PC-9 (cell line): ENCODE results near the gene KCNAB3. TPM values are rescaled to one million over a fixed set of nuclear protein-coding genes. Genes with fewer than 3 reads are reported as not detected.

Source experiments
- BruUV-seq: library from RNA; stranded (reverse); fragments of 400-500 nt; replicated peaks from 2 replicates; lab custom pipeline; 2021; lab: Mats Ljungman, UMichigan
- CTCF ChIA-PET: fragments of 300-600 bp; sonication (Branson Sonifier 250); formaldehyde crosslinking; loops from one replicate; lab custom pipeline; 2022; ENCODE audit warnings: antibody characterized with exemption; lab: Charles Lee
- POLR2A ChIA-PET: fragments of 300-600 bp; sonication (Branson Sonifier 250); formaldehyde crosslinking; loops from one replicate; lab custom pipeline; 2022; ENCODE audit warnings: antibody characterized with exemption; ENCODE audit not compliant: unreplicated experiment; lab: Charles Lee
- DNase-seq, 2 experiments: peaks; one replicate each; pipeline versions ENCODE4 v3.0.0 to v3.0.0-alpha.2; 2015 to 2022; ENCODE audit warnings: mixed read lengths in 1 of 2
- H2AFZ ChIP-seq: fragments of 200-600 bp; sonication (generic); 2 replicates; pipeline ENCODE4 v1.8.1; 2017; ENCODE audit warnings: antibody characterized with exemption
- H3F3A ChIP-seq: fragments of 200-600 bp; sonication (generic); 2 replicates; pipeline ENCODE4 v1.8.1; 2017; ENCODE audit warnings: antibody characterized with exemption, mild to moderate bottlenecking, low read depth; ENCODE audit not compliant: insufficient read depth
- H3K27ac ChIP-seq: fragments of 200-600 bp; sonication (generic); 2 replicates; pipeline ENCODE4 v1.6.1; 2016; ENCODE audit warnings: mixed run types
- H3K27me3 ChIP-seq: fragments of 200-600 bp; sonication (generic); 2 replicates; pipeline ENCODE4 v1.6.1; 2016; ENCODE audit warnings: low read depth, mixed run types; ENCODE audit not compliant: insufficient read depth
- H3K36me3 ChIP-seq: fragments of 200-600 bp; sonication (generic); 2 replicates; pipeline ENCODE4 v1.6.1; 2016; ENCODE audit warnings: low read depth, mixed run types
- H3K4me1 ChIP-seq: fragments of 200-600 bp; sonication (generic); replicated peaks from 2 replicates; pipeline ENCODE4 v1.6.1; 2016; ENCODE audit warnings: mixed run types; ENCODE audit not compliant: insufficient read depth
- H3K4me2 ChIP-seq: fragments of 200-600 bp; sonication (generic); 2 replicates; pipeline ENCODE4 v1.6.1; 2017; ENCODE audit warnings: mixed run types
- H3K4me3 ChIP-seq: fragments of 200-600 bp; sonication (generic); 2 replicates; pipeline ENCODE4 v1.6.1; 2016; ENCODE audit warnings: mixed run types
- H3K79me2 ChIP-seq: fragments of 200-600 bp; sonication (generic); 2 replicates; pipeline ENCODE4 v1.6.1; 2017; ENCODE audit warnings: low read depth, mixed run types
- H3K9me2 ChIP-seq: fragments of 200-600 bp; sonication (generic); 2 replicates; pipeline ENCODE4 v1.8.1; 2017; ENCODE audit warnings: mild to moderate bottlenecking; ENCODE audit not compliant: insufficient read depth
- H3K9me3 ChIP-seq: fragments of 200-600 bp; sonication (generic); 2 replicates; pipeline ENCODE4 v1.8.1; 2016; ENCODE audit warnings: low read depth; ENCODE audit not compliant: insufficient read depth
- H4K20me1 ChIP-seq: fragments of 200-600 bp; sonication (generic); 2 replicates; pipeline ENCODE4 v1.8.1; 2017; ENCODE audit not compliant: insufficient read depth
- CTCF ChIP-seq: fragments of 200-600 bp; sonication (generic); conservative IDR thresholded peaks from 2 replicates; pipeline ENCODE4 v1.6.1; 2017; ENCODE audit warnings: mixed run types, antibody characterized with exemption, mild to moderate bottlenecking, moderate library complexity
- EZH2 ChIP-seq: fragments of 200-600 bp; sonication (generic); IDR thresholded peaks from 2 replicates; pipeline ENCODE4 v1.8.0; 2017; ENCODE audit warnings: antibody characterized with exemption, low read depth
- intact Hi-C: fragments of 100-400 bp; cut with micrococcal nuclease; formaldehyde crosslinking; loops from one replicate; pipeline ENCODE4 v1.10.0; 2022; ENCODE audit not compliant: unreplicated experiment
- total RNA-seq: library from RNA; stranded (reverse); gene quantifications from 2 replicates; pipeline ENCODE4 v1.2.3, GENCODE V29; 2021

Gene KCNAB3
- total RNA-seq, 1 experiment from 2014 or later: 13.8 TPM

- TF ChIP-seq CTCF: no peak
- TF ChIP-seq EZH2: no peak
- intact Hi-C loops: no loop called here
- no TSS peak for BruUV-seq
- H3K9me2 ChIP-seq: no peaks in the 10 kb centered on the region
- H3K27me3 ChIP-seq: no peaks in the 10 kb centered on the region
- no peak overlapping the region for H3K4me2 ChIP-seq
- no peaks in the 10 kb centered on the region for H3K79me2 ChIP-seq
- no peaks in the 10 kb centered on the region for H4K20me1 ChIP-seq
- no peaks in the 10 kb centered on the region for H3F3A ChIP-seq
- ChIA-PET CTCF (no interaction called here), POLR2A (interaction anchor here (0.6 kb wide), 1 partner anchor 366 kb away, joined by 9 read pairs; the partner anchor contains the start of gene RANGRF)
- H2AFZ ChIP-seq: no peak overlapping the region
- H3K9me3 ChIP-seq: no peaks in the 10 kb centered on the region
- no peaks in the 10 kb centered on the region for H3K36me3 ChIP-seq
- H3K27ac ChIP-seq: no peak overlapping the region
- no peak for DNase-seq
- H3K4me3 ChIP-seq: no peak overlapping the region
- no peaks in the 10 kb centered on the region for H3K4me1 ChIP-seq
Observed at GRCh38 chr17:7922845-7923628, 6.6 kb downstream of the KCNAB3 start.

- no peak overlapping the region for H2AFZ ChIP-seq
- TF ChIP-seq EZH2 (no peak), CTCF (no peak)
- POLR2A ChIA-PET: interaction anchor here (0.6 kb wide), 1 partner anchor 366 kb away, joined by 9 read pairs; the partner anchor contains the start of gene RANGRF
- no peaks in the 10 kb centered on the region for H3K4me1 ChIP-seq
- no peaks in the 10 kb centered on the region for H3K9me3 ChIP-seq
- no peak overlapping the region for H3K27ac ChIP-seq
- no peak for DNase-seq
- no peak overlapping the region for H3K4me2 ChIP-seq
- CTCF ChIA-PET: no interaction called here
- H3K9me2 ChIP-seq: no peaks in the 10 kb centered on the region
- intact Hi-C loops: no loop called here
- no peaks in the 10 kb centered on the region for H3K79me2 ChIP-seq
- H3K4me3 ChIP-seq: no peak overlapping the region
- no peaks in the 10 kb centered on the region for H3K36me3 ChIP-seq
- no peaks in the 10 kb centered on the region for H4K20me1 ChIP-seq
- no TSS peak for BruUV-seq
- no peaks in the 10 kb centered on the region for H3F3A ChIP-seq
- no peaks in the 10 kb centered on the region for H3K27me3 ChIP-seq
Observed at GRCh38 chr17:7922269-7922844, 7.3 kb downstream of the KCNAB3 start.

DNA sequence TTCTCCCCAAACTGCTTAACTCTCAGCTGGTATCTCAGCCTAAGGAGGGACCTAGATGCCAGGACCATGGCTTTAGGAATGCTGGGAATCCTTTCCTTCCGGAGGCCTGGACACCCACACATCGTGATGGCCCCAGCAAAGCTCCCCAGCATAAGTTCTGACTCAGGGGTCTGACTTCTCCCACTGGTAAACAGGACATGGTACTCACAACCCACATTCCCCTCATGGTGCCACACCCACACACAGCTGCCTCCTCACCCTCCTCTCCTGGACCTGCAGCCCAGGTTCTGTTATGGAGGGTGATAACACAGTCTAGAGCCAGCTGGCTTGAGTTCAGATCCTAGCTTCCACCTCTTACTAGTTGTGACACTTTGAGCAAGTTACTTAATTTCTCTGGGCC, 12.8 kb downstream of the KCNAB3 start:
- no peaks in the 10 kb centered on the region for H3K36me3 ChIP-seq
- no peaks in the 10 kb centered on the region for H3K4me1 ChIP-seq
- no peaks in the 10 kb centered on the region for H4K20me1 ChIP-seq
- no peaks in the 10 kb centered on the region for H3K27me3 ChIP-seq
- no peaks in the 10 kb centered on the region for H3K9me3 ChIP-seq
- peak overlapping the region; percentile 70 for H3K4me2 ChIP-seq
- no peak for DNase-seq
- intact Hi-C loops: no loop called here
- no peak overlapping the region for H3K4me3 ChIP-seq
- H3F3A ChIP-seq: peaks cover 17% of the 10 kb centered on the region; the same call in 1 of the 2 replicates
- ChIA-PET POLR2A (interaction anchor here (0.6 kb wide), 1 partner anchor 64 kb away, joined by 4 read pairs; no protein-coding TSS in a partner anchor), CTCF (no interaction called here)
- H3K79me2 ChIP-seq: no peaks in the 10 kb centered on the region
- no peaks in the 10 kb centered on the region for H3K9me2 ChIP-seq
- BruUV-seq: no TSS peak
- TF ChIP-seq CTCF (no peak), EZH2 (no peak)
- H2AFZ ChIP-seq: no peak overlapping the region
- no peak overlapping the region for H3K27ac ChIP-seq
